Measurements from ENCODE around the gene JMJD1C.

Gene JMJD1C

DNA sequence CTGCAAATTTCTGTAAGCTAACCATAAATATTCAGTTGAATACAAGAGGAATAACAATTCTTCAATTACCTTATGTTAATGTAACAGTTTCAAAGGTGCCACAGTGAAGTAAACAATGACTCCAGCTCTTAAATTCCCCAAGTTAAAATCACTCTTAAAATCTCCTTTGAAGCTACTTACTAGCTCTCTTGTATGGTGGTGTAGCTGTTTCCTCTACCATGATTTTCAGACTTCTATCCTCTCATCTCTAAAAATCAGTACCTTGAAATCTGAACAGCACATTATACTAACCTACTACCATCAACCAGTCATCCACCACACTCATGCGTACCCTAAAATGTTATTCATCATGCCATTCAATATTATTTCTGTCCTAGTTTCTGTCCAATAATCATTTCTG lies 29.6 kb downstream of the JMJD1C start:
- no peak for DNase-seq (ENCODE audit: low read depth)

DNA sequence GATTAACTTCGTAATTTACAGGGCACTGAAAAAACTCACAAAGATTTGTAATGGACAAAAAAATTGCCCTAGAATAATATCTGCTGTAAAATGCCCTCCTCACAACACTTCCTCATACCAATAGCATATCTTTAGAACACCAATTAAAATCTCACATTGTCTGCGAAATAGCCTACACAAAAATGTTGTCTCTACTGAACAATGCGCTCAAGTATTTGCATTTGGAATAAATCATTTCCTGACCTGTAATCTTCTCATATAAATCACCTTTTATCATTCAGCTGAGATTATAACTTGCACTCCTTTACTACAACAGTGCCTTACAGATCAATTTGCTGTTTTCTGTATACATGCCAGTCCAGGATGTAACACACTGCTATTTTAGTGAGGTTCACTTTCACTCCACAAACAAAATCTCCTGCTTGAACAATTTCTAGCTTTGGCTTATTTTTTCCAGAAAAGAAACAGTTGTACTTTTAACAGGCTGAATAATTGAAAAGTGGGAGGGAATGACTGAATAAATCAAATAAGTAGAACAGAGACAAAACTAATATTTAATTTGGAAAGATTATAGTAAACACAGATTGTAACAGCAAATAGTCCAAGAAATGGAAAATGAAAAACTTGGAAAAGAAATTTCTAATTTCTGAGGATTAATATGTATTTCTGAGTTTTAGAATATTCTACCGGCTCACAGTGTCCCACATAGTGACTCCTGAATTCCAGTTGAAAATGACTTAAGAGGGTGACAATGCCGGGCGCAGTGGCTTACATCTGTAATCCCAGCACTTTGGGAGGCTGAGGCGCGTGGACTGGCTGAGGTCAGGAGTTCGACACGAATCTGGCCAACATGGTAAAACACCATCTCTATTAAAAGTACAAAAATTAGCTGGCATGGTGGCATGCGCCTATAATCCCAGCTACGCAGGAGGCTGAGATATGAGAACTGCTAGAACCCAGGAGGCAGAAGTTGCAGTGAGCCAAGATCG lies 30.6 kb downstream of the JMJD1C start:
- no peak for DNase-seq (ENCODE audit: low read depth)

DNA sequence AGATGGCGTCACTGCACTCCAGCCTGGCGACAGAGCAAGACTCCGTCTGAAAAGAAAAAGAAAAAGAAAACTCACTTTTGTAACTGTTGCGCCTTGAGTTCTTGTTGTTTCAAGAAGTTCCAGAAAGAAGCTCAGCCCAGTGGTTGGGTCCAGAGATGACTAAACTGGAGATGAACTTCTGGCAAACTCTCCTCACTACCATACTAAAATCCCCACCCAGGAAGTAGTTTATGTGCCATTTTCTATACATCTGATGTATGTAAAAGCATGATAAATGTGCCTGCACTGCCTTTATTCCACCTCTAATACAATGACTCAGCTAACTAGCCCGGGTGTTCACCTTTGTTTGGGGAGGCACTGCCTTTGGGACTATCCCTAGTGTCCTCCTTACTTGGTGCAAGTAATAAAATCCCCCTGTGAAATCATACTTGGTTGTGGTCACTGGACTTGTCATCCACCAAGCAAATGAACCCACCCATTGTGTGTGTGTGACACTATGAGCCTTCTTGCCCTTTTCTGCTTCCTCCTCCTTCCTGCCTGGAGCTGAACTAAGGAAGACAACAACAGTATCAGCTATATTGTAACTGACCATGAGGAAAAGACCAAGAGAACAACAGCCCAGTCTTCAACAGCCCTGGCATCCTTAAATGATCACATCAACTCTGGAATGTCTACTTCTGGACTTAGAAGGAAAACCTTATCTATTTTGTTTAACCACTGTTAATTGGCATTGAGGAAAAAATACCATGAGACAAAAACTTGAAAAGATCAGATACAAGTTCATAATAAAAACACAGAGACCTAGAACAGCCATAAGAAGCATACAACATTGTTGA lies 33.6 kb downstream of the JMJD1C start:
- no peak for DNase-seq (ENCODE audit: low read depth)

DNA sequence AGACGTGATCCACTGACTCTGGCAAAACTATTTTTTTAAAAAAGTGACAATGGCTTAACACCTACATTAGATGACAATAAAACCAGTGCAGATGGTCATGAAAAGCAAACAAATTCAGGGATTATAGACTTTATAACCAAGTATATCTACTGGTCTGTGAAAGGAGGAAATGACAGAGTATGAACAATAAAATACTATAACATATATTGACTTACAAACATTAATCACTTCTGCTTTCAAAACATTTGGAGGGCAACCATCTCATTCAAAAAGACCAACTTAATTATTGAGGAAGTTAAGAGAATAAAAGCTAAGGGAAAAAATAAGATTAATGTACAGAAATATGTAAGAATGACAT lies 34.8 kb downstream of the JMJD1C start:
- no peak for DNase-seq (ENCODE audit: low read depth)

DNA sequence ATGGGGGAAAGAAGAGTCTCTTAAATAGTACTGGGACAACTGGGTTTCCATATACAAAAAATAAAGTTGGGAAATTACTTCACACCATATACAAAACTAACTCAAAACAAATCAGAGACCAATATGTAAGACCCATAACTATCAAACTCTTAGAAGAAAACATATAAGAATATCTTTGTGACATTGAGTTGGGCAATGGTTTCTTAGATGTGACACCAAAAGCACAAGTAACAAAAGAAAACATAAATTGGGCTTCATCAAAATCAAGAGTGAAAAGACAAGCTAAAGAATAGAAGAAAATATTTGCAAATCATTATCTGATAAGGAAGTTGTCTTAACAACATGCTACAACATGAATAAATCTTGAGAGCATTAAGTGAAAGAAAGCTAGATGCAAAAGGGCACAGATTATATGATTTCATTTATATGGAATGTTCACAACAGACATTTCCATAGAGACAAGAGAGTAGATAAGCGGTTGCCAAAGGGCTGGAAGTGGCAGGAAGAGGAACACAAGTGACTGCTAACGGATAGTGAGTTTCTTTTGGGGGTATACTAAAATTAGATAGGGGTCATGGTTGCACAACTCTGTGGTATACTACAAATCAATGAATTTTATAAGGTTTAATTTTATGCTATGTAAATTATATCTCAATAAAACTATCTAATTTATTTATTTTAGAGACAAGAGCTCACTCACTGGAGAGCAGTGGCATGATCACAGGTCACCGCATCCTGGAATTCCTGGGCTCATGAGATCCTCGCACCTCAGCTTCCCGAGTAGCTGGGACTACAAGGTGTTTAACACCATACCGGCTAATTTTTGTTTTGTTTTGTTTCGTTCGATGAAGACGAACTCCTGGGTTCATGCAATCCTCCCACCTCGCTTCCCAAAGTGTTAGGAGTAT lies 35.4 kb downstream of the JMJD1C start:
- DNase-seq (ENCODE audit: low read depth) = no peak

DNA sequence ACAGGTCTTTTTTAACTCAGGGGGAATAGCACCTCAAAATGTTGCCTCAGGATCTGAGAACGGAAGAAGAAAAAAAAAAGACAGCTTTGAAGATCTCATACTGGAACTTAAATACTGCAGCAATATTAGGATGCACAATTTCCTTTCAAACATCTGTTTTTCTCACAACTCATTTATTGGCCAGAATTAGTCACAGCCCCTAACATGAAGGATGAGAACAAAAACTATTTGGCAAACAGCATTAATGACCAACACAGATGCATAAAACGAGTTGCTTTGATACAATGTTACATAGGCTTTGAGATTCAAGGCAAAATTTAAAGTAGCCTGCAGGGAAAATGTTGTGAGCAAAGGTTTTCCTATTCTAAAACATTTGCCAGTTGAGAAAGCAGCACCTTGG lies 36.5 kb downstream of the JMJD1C start:
- DNase-seq (ENCODE audit: low read depth) = no peak

DNA sequence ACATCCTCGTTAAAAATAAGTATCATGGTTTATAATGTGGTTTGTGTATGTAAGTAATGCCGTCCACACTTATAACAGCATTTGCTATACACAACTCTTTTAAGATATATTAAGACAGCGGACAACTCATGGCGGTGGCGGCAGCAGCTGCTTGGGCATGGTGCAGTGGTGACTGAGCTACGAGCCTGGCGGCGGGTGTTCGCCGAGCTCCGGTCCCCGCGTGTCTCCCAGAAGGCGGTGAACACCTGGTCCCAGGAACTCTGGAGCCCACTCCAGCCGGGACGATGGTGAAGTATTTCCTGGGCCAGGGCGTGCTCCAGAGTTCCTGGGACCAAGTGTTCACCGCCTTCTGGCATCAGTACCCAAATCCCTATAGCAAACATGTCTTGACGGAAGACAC lies 38.8 kb downstream of the JMJD1C start:
- no peak for DNase-seq (ENCODE audit: low read depth)

DNA sequence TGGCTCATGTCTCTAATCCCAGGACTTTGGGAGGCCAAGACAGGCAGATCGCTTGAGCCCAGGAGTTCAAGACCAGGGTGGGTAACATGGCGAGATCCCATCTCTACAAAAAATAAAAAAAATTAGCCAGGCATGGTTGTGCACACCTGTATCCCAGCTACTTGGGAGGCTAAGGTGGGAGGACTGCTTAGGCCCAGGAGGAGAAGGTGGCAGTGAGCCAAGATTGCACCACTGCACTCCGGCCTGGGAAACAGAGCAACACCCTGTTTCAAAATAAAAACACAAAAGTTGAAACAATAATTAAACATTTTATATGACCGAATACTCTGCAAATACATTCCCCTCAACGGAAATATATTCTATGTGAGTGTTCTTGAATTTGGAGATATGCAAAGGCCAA lies 40.3 kb downstream of the JMJD1C start:
- DNase-seq (ENCODE audit: low read depth) = no peak

DNA sequence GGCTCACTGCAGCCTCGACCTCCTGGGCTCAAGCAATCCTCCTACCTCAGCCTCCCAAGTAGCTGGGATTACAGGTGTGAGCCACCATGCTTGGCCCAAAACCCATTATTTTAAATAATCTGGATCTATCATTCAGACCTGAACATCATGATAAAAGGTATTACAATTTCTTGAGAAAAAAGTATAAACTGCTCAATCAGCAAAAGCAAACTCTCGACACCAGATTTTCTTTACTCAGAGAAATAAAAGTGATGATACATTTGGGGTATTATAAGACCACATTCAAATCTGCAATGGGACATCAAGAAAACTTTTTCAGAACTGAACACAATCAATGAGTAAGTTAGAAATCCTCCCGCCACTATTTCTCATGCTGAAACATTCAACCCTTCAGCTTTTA lies 41.2 kb downstream of the JMJD1C start:
- DNase-seq (ENCODE audit: low read depth) = no peak

DNA sequence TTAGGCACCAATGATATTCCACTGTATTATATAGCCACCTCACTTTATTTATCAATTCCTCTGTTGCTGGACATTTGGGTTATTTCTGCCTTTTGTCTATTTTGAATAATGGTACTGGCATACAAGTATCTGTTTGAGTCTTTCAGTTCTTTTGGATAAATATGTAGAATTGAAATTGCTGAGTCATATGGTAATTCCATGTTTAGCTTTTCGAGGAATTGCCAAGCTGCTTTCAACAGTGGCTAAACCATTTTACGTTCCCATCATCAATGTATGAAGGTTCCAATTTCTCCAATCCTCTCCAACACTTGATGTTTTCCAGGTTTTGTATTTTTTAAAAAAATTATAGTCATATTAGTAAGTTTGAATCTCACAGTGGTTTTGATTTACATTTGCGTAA lies 42.3 kb downstream of the JMJD1C start:
- no peak for DNase-seq (ENCODE audit: low read depth)

DNA sequence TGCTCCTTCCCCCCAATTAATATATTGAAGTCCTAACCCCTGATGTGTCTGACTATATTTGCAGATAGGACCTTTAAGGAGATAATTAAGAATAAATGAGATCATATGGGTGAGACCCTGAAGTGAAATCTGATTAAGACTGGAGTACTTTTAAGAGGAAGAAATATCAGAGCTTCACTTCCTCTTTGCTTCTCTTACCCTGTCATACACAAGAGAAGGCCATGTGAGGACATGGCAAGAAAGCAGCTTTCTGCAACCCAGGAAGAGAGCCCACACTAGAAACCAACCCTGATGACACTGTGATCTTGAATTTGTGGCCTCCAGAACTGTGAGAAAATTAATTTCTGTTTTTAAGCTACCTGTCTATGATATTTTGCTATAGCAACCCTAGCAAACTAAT lies 44.2 kb downstream of the JMJD1C start:
- DNase-seq (ENCODE audit: low read depth) = no peak

DNA sequence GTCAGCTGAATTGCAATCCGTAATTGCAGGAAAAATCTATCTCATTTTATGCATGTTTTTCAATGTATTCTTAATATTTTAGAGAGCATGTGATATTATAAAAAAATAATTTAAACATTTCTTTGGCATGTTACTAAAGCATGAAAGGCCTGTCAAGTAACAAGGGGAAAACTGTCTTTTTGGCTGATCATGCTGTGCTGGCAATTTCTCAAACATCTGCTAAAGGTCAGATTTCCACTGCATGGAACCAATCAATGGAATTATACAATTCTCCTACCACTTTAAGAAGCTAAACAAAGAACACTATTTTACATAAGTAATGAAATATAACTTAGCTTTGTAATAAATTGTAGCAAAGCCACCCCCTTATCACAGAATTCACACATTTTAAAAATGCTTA lies 49.4 kb downstream of the JMJD1C start:
- DNase-seq (ENCODE audit: low read depth) = no peak

DNA sequence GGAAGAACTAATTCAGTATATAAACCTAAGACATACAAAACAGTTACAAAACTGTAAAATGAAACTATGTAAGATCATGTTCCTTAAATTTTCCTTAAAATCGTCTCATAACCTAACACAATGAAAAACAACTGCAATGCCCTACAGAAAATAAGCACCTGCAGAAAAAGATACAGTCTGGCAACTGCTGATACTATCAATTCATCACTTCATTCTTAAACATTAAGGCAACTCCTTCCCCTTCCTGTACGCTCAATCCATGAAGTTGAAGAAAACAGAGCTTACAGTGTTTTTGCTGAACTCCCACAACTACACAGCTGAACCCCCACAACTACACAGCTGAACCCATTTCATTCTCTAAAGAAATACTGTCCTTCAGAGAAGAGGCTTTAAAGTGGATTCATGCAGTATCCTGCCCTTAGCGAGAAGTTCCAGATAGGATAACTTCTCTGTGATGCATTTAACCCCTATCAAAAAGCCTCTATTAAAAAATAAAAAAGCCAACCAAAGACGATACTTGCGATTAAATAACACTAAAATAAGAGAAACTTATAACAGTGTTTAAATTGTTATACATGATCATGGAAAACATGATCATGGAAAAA lies 50.0 kb downstream of the JMJD1C start:
- DNase-seq (ENCODE audit: low read depth) = no peak

DNA sequence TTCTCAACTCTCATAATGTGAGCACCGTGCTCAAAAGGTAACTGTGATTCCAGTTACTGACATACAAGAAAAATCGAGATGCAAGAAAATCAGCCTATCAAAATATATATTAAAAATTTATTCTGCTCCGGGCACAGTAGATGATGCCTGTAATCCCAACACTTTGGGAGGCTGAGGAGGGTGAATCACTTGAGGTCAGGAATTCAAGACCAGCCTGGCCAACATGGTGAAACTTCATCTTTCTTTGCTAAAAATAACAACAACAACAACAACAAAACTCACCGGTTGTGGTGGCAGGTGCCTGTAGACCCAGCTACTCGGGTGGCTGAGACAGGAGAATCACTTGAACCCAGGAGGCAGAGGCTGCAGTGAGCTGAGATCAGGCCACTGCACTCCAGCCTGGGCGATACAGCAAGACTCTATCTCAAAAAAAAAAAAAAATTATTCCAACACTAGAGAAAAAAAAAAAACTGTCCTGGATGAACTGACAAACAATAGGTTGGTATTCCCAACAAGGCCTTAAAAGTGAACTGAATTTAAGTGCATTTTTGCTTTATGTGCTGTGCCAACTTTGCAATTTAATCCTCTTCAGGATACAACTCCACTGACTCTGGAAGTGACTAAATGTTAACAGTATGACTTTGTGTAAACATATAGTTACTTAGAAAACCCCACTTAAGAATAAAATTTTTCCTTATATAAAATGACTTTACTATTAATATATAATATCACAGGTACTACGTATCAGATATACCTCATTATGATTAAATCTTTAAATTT lies 51.1 kb downstream of the JMJD1C start:
- no peak for DNase-seq (ENCODE audit: low read depth)

DNA sequence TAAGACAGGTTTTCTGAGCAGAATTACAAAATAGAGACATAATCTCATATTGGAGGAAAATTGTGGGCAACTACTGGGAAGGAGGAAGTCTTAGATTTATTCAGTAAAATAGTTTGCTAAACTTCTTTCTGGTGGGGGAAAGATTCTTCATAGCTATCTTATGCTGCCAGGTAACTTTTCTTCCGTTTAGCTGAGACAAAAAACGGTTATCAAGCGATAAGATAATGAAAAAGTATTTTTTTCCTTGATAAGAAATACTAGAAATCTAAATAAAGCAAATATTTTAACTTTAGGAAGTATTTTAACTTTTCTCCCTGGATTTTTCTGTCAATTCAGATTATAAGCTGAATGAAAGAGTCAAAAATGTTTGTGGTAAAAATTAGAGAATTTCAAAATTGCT lies 52.3 kb downstream of the JMJD1C start:
- no peak for DNase-seq (ENCODE audit: low read depth)

DNA sequence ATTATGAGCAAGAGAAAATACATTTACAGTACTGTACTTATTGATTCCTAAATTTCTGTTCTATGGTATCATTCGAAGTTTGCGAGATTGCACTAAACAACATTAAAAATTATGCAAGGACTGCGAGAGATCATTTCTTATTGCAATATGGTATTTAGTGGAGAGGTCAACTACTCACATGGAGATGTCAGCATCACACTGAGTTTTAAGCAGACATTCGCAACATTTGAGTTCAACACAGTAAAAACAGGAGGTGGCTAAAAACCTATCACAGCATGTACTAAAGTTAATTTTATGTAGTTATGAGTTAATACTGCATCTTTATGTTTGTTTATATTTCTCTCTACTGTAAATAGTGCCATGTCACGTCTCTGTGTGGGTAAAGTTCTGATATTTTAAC lies 53.5 kb downstream of the JMJD1C start:
- DNase-seq (ENCODE audit: low read depth) = no peak

DNA sequence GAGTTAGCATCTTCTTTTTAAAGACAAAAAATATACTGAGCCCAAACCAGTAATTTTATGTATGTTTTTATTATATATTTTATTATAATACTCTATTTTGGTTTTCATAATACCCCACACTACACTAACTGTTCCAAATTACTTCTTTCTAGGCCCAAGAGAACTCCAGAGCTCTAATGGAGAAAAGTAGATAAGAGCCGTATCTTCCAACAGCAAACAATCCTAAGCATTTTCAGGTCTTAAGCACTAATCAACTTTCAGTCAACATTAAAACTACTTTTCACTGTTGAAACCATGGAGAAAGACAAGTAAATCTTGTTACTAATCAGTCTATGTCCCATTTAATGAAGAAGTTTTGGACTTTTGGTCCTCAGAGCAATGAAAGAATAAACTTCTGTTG lies 55.1 kb downstream of the JMJD1C start:
- DNase-seq (ENCODE audit: low read depth) = no peak

DNA sequence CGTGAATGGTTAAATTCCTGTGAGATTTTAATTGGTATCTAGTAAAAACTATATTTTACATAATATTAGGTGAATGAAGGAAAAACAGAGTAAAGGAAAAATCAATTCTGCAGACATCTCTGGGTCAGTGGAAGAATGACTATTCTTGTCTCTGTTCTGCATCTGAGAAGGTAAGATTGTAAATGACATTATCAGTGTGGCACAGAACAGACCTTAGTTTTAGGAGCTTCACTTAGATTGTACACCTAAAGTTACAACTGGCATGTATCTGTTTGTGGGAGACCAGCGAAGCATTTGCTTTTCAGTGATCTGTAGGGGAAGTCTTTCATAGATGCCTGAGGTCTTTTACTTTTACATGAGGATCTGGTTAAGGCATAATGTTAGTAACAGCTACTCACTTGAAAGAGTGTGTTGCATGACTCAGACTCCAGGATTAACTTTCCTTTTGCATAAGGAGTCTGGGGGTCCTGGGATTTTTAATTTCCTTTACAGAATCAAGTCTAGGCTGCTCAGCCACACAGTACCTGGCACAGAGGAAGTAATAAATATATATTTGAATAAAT lies 56.2 kb downstream of the JMJD1C start:
- no peak for DNase-seq (ENCODE audit: low read depth)

DNA sequence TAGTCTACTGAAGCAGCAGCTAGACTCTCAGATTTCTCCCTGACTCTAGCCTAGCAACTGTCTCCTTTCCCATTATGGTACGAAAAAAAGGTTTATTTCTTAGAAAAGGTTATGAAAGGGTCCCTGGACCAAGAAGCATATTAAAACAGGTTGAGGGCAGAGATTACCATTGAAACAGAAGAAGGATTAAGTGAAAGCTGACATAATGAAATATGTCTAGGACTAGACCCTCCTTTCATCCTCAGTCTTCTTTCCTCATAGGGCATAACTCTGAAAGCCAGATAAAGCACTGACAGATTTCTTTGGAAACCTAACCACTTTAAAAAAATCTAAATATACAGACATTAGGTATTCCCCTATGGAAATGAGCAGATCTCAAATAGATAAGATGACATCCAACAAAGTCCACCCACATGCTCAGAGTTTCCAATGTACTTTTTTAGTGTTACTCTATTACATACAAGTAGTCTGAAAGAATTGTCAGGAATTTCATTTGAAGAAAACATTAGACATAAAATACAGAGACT lies 58.6 kb downstream of the JMJD1C start:
- DNase-seq (ENCODE audit: low read depth) = no peak

DNA sequence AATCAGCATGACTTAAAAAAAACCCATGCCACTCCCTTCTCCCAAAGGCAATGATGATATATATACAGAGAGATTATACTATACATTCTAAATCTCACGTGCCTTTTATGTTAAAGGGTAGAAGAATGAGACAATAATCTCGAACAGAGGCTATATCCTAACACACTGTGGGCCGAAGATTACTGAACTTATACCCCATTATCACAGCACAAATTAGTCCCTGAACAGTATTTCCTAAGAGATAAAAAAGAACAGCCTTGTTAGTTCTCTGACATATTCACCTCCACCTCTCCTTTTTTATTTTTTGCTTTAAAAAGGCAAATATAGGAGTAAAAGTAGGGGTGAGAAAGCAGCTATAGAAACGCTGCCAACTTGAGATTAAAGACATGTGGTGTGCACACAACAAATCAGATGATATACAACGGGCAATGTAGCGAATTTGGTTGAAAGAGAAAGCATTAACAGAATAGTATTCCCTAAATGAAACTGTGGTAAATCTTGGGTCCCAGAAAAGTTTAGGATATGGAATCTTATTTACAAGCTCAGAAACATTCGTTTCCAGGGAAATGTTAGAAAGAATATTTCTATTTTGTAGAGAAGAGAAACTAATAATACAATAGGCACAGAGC lies 69.5 kb downstream of the JMJD1C start:
- no peak for DNase-seq (ENCODE audit: low read depth)
